Muscle of leg (tissue), 11 donors: Measurements from ENCODE around the gene PLIN1. TPM values are rescaled to one million over a fixed set of nuclear protein-coding genes. Genes with fewer than 3 reads are reported as not detected.
A peak's percentile ranks its signal among the peaks of the same experiment; 100 is the strongest.

Source experiments
- DNase-seq: peaks from one replicate; pipeline ENCODE4 v3.0.0; 2013
- H3K27ac ChIP-seq: one replicate; pipeline ENCODE4 v1.5.1; 2013; ENCODE audit warnings: mild to moderate bottlenecking, low read length, control low read depth
- H3K27me3 ChIP-seq: one replicate; pipeline ENCODE4 v1.6.1; 2013; ENCODE audit warnings: low read length; ENCODE audit not compliant: control insufficient read depth, insufficient read depth
- H3K36me3 ChIP-seq: one replicate; pipeline ENCODE4 v1.6.1; 2013; ENCODE audit warnings: low read length; ENCODE audit not compliant: control insufficient read depth, insufficient read depth
- H3K4me1 ChIP-seq: one replicate; pipeline ENCODE4 v1.6.1; 2013; ENCODE audit warnings: low read length; ENCODE audit not compliant: control insufficient read depth, insufficient read depth
- H3K4me3 ChIP-seq: one replicate; pipeline ENCODE4 v1.5.1; 2013; ENCODE audit warnings: low read length, control low read depth
- H3K9me3 ChIP-seq: replicated peaks from 2 replicates; pipeline ENCODE4 v1.6.1; 2013; ENCODE audit warnings: low read depth, low read length; ENCODE audit not compliant: control insufficient read depth
- WGBS: methylation state at CpG from one replicate; pipeline ENCODE4 v1.1.5; 2013; ENCODE audit warnings: missing lambda C conversion rate; ENCODE audit not compliant: insufficient coverage; 5-methylcytosine and 5-hydroxymethylcytosine counted together
- polyA plus RNA-seq, 8 donors: library from polyadenylated mRNA; unstranded; fragments of 120-200 nt; gene quantifications; one replicate each; pipeline versions ENCODE4 v1.2.1 to v1.2.3, GENCODE V29; 2013; ENCODE audit warnings: inconsistent platforms in 1 of 8, low replicate concordance in 1 of 8; ENCODE audit not compliant: insufficient read length in 8 of 8, insufficient read depth in 1 of 8
- total RNA-seq: library from RNA; stranded (reverse); fragments of 120-200 nt; gene quantifications from one replicate; pipeline ENCODE4 v1.2.4, GENCODE V29; 2013

Gene PLIN1
- total and polyA plus RNA-seq, 9 donors: 0.11 to 0.44 (median 0.25) TPM

DNA sequence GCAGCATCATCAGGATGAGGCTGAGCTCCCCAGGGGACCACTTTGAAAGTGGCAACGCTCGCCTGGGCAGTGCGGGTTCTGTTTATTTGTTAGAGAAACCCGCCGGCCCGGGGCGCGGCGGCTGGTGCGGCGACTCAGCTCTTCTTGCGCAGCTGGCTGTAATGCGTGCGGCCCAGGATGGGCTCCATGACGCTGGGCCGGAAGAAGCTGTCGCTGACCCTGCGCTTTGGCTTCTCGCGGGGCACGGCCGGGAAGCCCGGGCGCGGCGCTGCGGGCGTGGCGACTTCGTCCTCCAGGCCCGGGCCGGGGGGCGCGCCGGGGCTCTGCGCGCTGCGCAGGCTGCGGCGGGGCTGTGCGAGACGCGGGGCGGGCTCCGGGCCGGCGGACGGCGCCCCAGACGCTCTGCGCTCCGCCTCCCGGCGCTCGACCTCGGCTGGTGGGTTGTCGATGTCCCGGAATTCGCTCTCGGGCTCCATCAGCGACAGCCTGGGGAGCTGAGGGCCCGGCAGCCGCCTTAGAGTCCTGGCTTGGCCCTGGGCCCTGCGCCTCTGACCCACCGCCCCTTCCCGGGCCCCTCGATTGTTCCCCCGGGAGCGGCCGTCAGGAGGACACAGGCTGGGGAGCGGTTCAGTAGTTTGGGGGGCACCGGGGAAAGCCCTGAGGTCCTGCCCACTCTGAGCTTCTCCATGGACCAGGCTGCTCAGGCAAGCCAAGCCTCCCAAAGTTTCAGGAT lies 13.6 kb downstream of the PLIN1 start:
- Histone ChIP-seq H3K27ac (peak overlapping the region; percentile 95), H3K27me3 (no peaks in the 10 kb centered on the region), H3K4me1 (peaks cover 25% of the 10 kb centered on the region), H3K36me3 (no peaks in the 10 kb centered on the region), H3K4me3 (peak overlapping the region; percentile 43), H3K9me3 (no peaks in the 10 kb centered on the region)
- DNase-seq: peak; percentile 89
- 1% methylated on average over 71 of the region's 72 CpGs for WGBS

DNA sequence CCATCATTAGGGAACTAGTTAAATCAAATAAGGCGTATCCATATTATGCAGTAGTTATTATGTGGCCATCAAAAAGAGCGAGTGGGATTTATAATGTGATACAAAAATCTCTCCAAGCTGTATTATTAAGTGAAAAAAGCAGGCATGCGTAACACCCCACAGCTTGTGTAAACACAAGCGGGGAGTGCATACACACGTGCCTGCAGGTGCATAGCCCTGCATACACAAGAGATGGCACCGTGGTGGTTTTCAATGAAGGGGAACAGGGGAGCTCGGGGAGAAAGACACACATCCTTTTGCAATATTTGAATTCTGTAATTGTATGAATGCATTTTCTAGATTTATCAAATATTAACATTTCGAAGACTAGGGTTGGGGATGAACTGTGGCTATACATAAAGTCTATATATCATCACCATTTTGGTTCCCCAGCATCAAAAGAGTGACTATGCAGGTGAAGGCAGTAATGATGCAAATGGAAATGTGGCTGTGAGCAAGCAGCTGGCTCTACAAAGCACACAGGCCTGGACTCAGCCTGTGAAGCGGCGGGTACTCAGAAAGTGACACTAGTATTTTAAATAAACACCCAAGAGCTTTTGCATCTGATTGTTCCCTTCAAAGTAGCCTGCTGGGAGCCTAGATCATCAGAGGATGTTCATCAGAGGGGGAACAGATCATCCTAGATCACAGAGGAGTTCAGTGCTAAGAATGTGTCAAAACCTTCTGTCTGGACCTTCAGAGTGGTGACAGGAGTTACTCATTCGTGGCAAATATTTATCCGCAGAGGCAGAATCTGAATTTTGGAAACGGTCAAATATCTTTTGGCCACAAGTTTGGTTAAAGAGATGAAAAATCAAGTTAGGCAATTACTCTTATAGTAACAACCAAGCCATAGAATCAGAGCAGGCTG lies 14.5 kb downstream of the PLIN1 start:
- DNase-seq: no peak
- no peaks in the 10 kb centered on the region for H3K9me3 ChIP-seq
- peaks cover 25% of the 10 kb centered on the region for H3K4me1 ChIP-seq
- 100% methylated on average over 2 of the region's 13 CpGs for WGBS
- H3K27me3 ChIP-seq: no peaks in the 10 kb centered on the region
- H3K4me3 ChIP-seq: peak overlapping the region; percentile 43
- H3K36me3 ChIP-seq: no peaks in the 10 kb centered on the region
- H3K27ac ChIP-seq: peak overlapping the region; percentile 80

- H3K36me3 ChIP-seq: no peaks in the 10 kb centered on the region
- H3K27me3 ChIP-seq: no peaks in the 10 kb centered on the region
- peak; percentile 87 for DNase-seq
- H3K9me3 ChIP-seq: no peaks in the 10 kb centered on the region
- WGBS: 22% methylated on average over 8 of the region's 11 CpGs
- peak overlapping the region; percentile 52 for H3K27ac ChIP-seq
- no peak overlapping the region for H3K4me3 ChIP-seq
- H3K4me1 ChIP-seq: peaks cover 25% of the 10 kb centered on the region
These were observed 16.1 kb downstream of the PLIN1 start for GRCh38 chr15:89662893-89663626.

DNA sequence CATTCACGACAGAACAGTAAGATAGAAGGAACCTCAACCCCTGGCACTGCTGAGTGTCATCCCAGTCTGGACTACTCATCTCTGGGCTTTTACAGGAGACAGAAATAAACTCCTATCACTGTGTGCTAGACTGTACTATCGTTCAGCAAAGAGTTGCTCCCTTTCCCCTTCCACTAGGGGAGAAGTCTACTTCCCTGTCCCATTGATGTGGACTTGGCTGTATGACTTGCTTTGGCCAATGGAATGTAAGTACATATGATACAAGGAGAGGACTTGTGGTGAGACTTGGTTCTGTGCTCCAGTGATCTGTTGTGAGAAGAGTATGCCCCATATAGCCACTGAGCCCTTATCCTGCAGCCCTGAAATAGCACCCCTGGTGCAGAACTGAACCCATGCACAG lies 18.6 kb downstream of the PLIN1 start:
- Histone ChIP-seq H3K4me1 (peaks cover 22% of the 10 kb centered on the region), H3K36me3 (no peaks in the 10 kb centered on the region), H3K9me3 (no peaks in the 10 kb centered on the region), H3K27me3 (no peaks in the 10 kb centered on the region), H3K27ac (no peak overlapping the region), H3K4me3 (no peak overlapping the region)
- WGBS: 100% methylated on average over 1 of the region's 2 CpGs
- DNase-seq: no peak

GRCh38 chr15:89659295-89659694 lies 19.9 kb downstream of the PLIN1 start:
- H3K27ac ChIP-seq: no peak overlapping the region
- no peak overlapping the region for H3K4me3 ChIP-seq
- no peaks in the 10 kb centered on the region for H3K36me3 ChIP-seq
- DNase-seq: no peak
- H3K9me3 ChIP-seq: no peaks in the 10 kb centered on the region
- 100% methylated on average over 1 of the region's 2 CpGs for WGBS
- peaks cover 19% of the 10 kb centered on the region for H3K4me1 ChIP-seq
- H3K27me3 ChIP-seq: peaks cover 7% of the 10 kb centered on the region

GRCh38 chr15:89657686-89658200 lies 21.4 kb downstream of the PLIN1 start:
- WGBS: no CpG with 5 or more reads among the region's 5 CpGs
- Histone ChIP-seq H3K27me3 (peaks cover 7% of the 10 kb centered on the region), H3K4me1 (peaks cover 15% of the 10 kb centered on the region), H3K4me3 (no peak overlapping the region), H3K36me3 (peaks cover 5% of the 10 kb centered on the region), H3K9me3 (no peaks in the 10 kb centered on the region), H3K27ac (no peak overlapping the region)
- DNase-seq: no peak

- WGBS: 83% methylated on average over 1 of the region's 7 CpGs
- no peak overlapping the region for H3K4me3 ChIP-seq
- peaks cover 7% of the 10 kb centered on the region for H3K27me3 ChIP-seq
- DNase-seq: no peak
- H3K27ac ChIP-seq: no peak overlapping the region
- H3K9me3 ChIP-seq: no peaks in the 10 kb centered on the region
- H3K36me3 ChIP-seq: peaks cover 7% of the 10 kb centered on the region
- H3K4me1 ChIP-seq: peaks cover 11% of the 10 kb centered on the region
These were observed 22.9 kb downstream of the PLIN1 start for GRCh38 chr15:89656116-89656815.

DNA sequence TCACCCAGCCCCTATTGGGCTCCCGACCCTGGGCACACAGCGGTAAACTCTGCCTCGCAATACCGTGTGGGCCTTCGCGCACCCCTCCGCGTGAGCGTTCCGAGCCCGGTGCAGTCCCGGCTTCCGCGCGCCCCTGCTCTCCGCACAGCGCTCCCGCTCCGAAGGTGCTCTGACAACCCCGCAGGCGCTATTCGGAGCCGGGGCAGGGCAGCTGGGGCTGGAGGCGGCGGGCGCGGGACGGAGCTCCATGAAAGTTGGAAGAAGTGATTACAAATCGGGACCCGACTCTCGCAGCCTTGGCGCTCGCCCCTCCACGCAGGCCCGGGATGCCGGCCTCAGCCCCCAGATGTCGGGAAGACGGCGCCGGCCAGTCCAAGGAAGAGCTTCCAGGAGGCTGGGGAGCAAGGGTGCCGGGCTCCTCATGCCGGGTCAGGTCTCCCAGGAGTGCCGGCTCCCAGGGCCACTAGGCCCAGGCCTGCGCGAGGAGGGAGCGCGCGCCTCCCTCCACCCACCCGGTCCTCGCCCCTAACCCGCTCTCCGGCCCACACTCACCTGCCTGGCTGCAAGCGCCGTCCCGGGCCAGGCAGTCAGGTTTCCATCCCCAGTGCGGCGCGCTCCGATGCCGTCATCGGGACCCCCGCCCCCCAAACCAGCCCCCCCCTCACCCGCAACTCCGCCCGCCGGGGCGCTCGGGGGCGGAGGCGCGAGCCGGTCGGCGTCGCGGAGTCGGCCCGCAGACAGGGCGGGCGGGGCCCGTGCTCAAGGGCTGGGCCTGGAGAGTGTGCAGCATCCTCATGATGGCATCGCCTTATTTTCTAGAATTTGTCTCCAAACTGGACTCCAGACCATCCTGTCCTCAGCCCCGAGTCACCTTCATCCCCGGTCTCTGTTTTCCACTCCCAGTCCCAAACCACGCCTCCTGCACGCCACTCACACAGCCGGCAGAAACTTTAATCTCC lies 24.0 kb downstream of the PLIN1 start, which contains the start of gene KIF7:
TSS of gene KIF7 (minus strand) at position 621 of the 959 bp plus-strand sequence. CDS start 2,537 bp downstream, outside the sequence.
- Histone ChIP-seq H3K27me3 (peaks cover 7% of the 10 kb centered on the region), H3K27ac (peak within 1 kb of the TSS; percentile 47)
- peak; percentile 81 for DNase-seq

More for the DNA sequence above, 24.0 kb downstream of the PLIN1 start, which contains the start of gene KIF7:
- Histone ChIP-seq H3K4me1 (peaks cover 11% of the 10 kb centered on the region), H3K9me3 (no peaks in the 10 kb centered on the region), H3K4me3 (peak within 1 kb of the TSS; percentile 84), H3K36me3 (peaks cover 7% of the 10 kb centered on the region)
- under 1% methylated on average over 84 of the region's 87 CpGs for WGBS
